MM.1S (cell line): Measurements from ENCODE around the gene CLEC2D.
"Not testable (repeated sequence)": the region's sequence is repeated elsewhere in the genome, so short reads cannot be mapped to it uniquely, and the experiment has no call there.

Experiments used
- DNase-seq: peaks from one replicate; pipeline ENCODE4 v3.0.0-alpha.2; 2015
- H2AFZ ChIP-seq: fragments of 300-600 bp; sonication (generic); 2 replicates; pipeline ENCODE4 v1.6.0; 2016; ENCODE audit warnings: antibody characterized with exemption, low read length
- H3F3A ChIP-seq: fragments of 300-600 bp; sonication (generic); 2 replicates; pipeline ENCODE4 v1.6.1; 2016; ENCODE audit warnings: mild to moderate bottlenecking, antibody characterized with exemption, low read length, moderate library complexity, mixed read lengths; ENCODE audit not compliant: insufficient read depth
- H3K27ac ChIP-seq: fragments of 300-600 bp; sonication (generic); 2 replicates; pipeline ENCODE4 v1.5.1; 2016; ENCODE audit warnings: mild to moderate bottlenecking, low read length
- H3K27me3 ChIP-seq: fragments of 300-600 bp; sonication (generic); replicated peaks from 2 replicates; pipeline ENCODE4 v1.6.0; 2016; ENCODE audit warnings: low read length; ENCODE audit not compliant: insufficient read depth
- H3K36me3 ChIP-seq: fragments of 300-600 bp; sonication (generic); replicated peaks from 2 replicates; pipeline ENCODE4 v1.6.1; 2016; ENCODE audit warnings: mild to moderate bottlenecking, low read length, mixed read lengths; ENCODE audit not compliant: insufficient read depth
- H3K4me1 ChIP-seq: fragments of 300-600 bp; sonication (generic); 2 replicates; pipeline ENCODE4 v1.6.1; 2016; ENCODE audit warnings: low read length, mixed read lengths
- H3K4me2 ChIP-seq: fragments of 300-600 bp; sonication (generic); 2 replicates; pipeline ENCODE4 v1.6.0; 2016; ENCODE audit warnings: low read depth, low read length
- H3K4me3 ChIP-seq: fragments of 300-600 bp; sonication (generic); 2 replicates; pipeline ENCODE4 v1.5.1; 2016; ENCODE audit warnings: low read length, mixed read lengths
- H3K79me2 ChIP-seq: fragments of 300-600 bp; sonication (generic); 2 replicates; pipeline ENCODE4 v1.6.1; 2016; ENCODE audit warnings: mixed run types, low read length, mixed read lengths
- H3K9ac ChIP-seq: fragments of 300-600 bp; sonication (generic); 2 replicates; pipeline ENCODE4 v1.6.1; 2016; ENCODE audit warnings: low read length, mixed read lengths
- H3K9me2 ChIP-seq: fragments of 300-600 bp; sonication (generic); replicated peaks from 2 replicates; pipeline ENCODE4 v1.6.1; 2016; ENCODE audit warnings: mild to moderate bottlenecking, low read length, mixed read lengths; ENCODE audit not compliant: insufficient read depth
- H3K9me3 ChIP-seq: fragments of 300-600 bp; sonication (generic); replicated peaks from 2 replicates; pipeline ENCODE4 v1.6.1; 2016; ENCODE audit warnings: mild to moderate bottlenecking, low read length, mixed read lengths; ENCODE audit not compliant: insufficient read depth
- H4K20me1 ChIP-seq: fragments of 300-600 bp; sonication (generic); 2 replicates; pipeline ENCODE4 v1.6.1; 2016; ENCODE audit warnings: mild to moderate bottlenecking, low read length, moderate library complexity, mixed read lengths; ENCODE audit not compliant: insufficient read depth
- EZH2 ChIP-seq: fragments of 300-600 bp; sonication (generic); optimal IDR thresholded peaks from 2 replicates; pipeline ENCODE3; 2017; ENCODE audit warnings: low read depth, mild to moderate bottlenecking, antibody characterized with exemption, low read length, mixed read lengths
- EZH2phosphoT487 ChIP-seq: fragments of 300-600 bp; sonication (generic); IDR thresholded peaks from 2 replicates; pipeline ENCODE4 v1.6.1; 2018; ENCODE audit warnings: antibody characterized with exemption, low read length
- TF ChIP-seq, protein P1 (sequence below): fragments of 300-600 bp; sonication (generic); IDR thresholded peaks from 2 replicates; pipeline ENCODE4 v1.5.1; 2016; ENCODE audit warnings: antibody characterized with exemption, low read length, mixed read lengths

CLEC2D gene

DNA sequence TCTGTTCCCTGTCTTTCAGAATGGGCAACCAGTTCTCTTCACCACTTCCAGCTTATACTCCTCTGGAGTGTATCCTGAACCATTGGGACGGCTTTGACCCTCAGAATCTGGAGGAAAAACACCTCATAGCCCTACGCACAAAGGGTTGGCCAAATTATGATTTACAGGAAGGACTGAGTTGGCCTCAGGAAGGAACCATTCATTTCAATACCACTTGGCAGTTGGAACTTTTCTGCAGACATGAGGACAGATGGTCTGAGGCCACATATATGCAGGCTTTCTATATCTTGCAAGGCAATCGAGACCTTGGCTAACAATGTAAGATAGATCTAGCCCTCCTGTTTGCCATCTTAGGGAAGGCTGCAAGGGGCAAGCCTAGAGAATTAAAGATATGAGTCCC lies 39.3 kb downstream of the CLEC2D start:
- Histone ChIP-seq H2AFZ (no peak overlapping the region), H3K27ac (no peak overlapping the region), H3K79me2 (no peaks in the 10 kb centered on the region), H3K27me3 (no peaks in the 10 kb centered on the region), H3K36me3 (no peaks in the 10 kb centered on the region), H3K4me1 (peaks cover 44% of the 10 kb centered on the region), H3K4me3 (no peak overlapping the region), H3K9me3 (no peaks in the 10 kb centered on the region), H3K4me2 (no peak overlapping the region), H3K9ac (no peak overlapping the region), H3F3A (peaks cover 11% of the 10 kb centered on the region), H4K20me1 (no peaks in the 10 kb centered on the region), H3K9me2 (no peaks in the 10 kb centered on the region)
- DNase-seq = no peak
- TF ChIP-seq, protein P1, sequence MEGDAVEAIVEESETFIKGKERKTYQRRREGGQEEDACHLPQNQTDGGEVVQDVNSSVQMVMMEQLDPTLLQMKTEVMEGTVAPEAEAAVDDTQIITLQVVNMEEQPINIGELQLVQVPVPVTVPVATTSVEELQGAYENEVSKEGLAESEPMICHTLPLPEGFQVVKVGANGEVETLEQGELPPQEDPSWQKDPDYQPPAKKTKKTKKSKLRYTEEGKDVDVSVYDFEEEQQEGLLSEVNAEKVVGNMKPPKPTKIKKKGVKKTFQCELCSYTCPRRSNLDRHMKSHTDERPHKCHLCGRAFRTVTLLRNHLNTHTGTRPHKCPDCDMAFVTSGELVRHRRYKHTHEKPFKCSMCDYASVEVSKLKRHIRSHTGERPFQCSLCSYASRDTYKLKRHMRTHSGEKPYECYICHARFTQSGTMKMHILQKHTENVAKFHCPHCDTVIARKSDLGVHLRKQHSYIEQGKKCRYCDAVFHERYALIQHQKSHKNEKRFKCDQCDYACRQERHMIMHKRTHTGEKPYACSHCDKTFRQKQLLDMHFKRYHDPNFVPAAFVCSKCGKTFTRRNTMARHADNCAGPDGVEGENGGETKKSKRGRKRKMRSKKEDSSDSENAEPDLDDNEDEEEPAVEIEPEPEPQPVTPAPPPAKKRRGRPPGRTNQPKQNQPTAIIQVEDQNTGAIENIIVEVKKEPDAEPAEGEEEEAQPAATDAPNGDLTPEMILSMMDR = no peak
- no peak for TF ChIP-seq EZH2phosphoT487
- no peak for TF ChIP-seq EZH2

DNA sequence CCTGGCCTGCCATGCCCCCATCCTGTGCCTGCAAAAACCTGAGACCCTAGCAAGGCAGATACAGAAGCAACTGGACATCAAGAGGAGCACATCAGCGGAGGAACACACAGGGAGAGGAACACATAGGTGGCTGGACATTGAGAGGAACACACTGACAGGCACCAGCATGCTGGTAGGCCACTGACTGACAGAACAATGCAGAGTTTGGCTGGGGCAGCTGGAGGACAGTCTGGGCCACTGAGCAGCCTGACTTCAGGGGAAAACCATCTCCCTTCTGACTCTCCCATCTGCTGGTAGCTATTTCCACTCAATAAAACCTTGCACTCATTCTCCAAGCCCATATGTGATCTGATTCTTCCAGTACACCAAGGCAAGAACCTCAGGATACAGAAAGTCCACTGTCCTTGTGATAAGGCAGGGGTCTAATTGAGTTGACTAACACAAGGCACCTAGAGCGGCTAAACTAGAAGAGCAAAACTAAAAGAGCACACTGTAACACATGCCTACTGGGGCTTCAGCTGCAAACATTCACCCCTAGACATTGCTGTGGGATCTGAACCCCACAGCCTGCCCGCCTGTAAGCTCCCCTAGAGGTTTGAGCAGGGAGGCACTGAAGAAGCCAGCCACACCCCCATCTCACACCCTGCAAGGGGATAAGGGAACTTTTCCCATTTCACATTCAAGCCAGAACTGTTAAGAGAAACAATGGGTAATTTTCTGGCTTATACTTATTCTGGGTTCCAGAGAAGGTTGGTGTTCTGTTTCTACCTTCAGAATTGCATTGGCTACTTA lies 41.3 kb downstream of the CLEC2D start:
- TF ChIP-seq EZH2 (no peak), EZH2phosphoT487 (no peak)
- TF ChIP-seq, protein P1 = no peak
- Histone ChIP-seq H3K4me1 (peaks cover 44% of the 10 kb centered on the region), H3K4me3 (no peak overlapping the region), H4K20me1 (no peaks in the 10 kb centered on the region), H3K9me2 (no peaks in the 10 kb centered on the region), H3K79me2 (no peaks in the 10 kb centered on the region), H3K36me3 (no peaks in the 10 kb centered on the region), H3F3A (peaks cover 11% of the 10 kb centered on the region), H3K9ac (no peak overlapping the region), H3K27me3 (no peaks in the 10 kb centered on the region), H3K27ac (no peak overlapping the region), H2AFZ (no peak overlapping the region), H3K4me2 (no peak overlapping the region), H3K9me3 (no peaks in the 10 kb centered on the region)
- DNase-seq = no peak

DNA sequence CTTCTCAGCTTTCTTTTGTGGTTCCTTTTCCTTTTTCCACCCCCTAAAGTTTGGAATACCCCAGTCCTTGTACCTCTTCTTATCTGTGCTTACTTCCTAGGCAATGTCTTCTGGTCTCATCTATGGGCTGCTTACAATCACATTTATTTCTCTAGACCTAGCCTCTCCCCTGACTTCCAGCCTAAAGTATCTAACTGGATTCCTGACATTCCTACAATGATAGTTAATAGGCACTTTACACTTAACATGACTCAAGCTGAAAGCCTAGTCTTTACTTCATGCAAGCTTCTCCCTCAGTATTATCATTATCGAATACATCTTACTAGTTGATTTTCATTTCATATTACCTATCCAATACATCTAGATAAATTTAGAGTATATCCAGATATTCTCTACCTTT lies 42.2 kb downstream of the CLEC2D start:
- no peak overlapping the region for H3K9ac ChIP-seq
- no peaks in the 10 kb centered on the region for H3K9me3 ChIP-seq
- no peak overlapping the region for H2AFZ ChIP-seq
- TF ChIP-seq, protein P1 = no peak
- TF ChIP-seq EZH2phosphoT487 = no peak
- no peak for TF ChIP-seq EZH2
- H3K4me1 ChIP-seq = peaks cover 42% of the 10 kb centered on the region
- no peak overlapping the region for H3K4me3 ChIP-seq
- peaks cover 2% of the 10 kb centered on the region; the same call in 1 of the 2 replicates for H3F3A ChIP-seq
- H3K27me3 ChIP-seq = no peaks in the 10 kb centered on the region
- no peaks in the 10 kb centered on the region for H3K36me3 ChIP-seq
- H3K9me2 ChIP-seq = no peaks in the 10 kb centered on the region
- H3K27ac ChIP-seq = no peak overlapping the region
- H3K4me2 ChIP-seq = no peak overlapping the region
- no peaks in the 10 kb centered on the region for H3K79me2 ChIP-seq
- H4K20me1 ChIP-seq = no peaks in the 10 kb centered on the region
- DNase-seq = no peak

DNA sequence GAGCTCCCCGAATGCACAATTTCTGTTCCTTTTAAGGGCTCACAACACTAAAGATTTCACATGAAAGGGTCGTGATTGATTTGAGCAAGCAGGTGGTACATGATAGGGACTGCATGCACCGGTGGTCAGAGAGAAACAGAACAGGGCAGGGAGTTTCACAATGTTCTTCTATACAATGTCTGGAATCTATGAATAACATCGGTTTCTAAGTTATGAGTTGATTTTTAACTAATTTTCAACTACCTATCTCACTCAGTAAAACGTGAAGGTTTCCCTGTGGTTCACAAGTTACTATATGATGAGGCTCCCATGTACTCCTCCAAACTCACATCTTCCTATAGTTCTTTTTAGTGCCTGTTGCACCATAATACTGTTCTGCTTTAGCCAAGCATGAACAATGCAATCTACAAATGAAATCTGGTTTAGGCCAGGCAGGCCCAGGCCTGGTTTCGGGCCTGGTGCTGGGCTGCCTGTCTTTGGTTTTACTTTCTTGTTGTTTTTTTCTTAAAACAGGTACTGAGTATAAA lies 43.6 kb downstream of the CLEC2D start:
- H3K9ac ChIP-seq, H3F3A ChIP-seq, DNase-seq, H4K20me1 ChIP-seq, H3K27ac ChIP-seq, H3K4me2 ChIP-seq, H3K36me3 ChIP-seq, H3K9me2 ChIP-seq, H3K27me3 ChIP-seq, H2AFZ ChIP-seq, H3K4me3 ChIP-seq, H3K79me2 ChIP-seq, H3K9me3 ChIP-seq: not testable (repeated sequence)
- H3K4me1 ChIP-seq = peaks cover 42% of the 10 kb centered on the region
